NCI-H446 (cell line): ENCODE measurements around the gene TFEC.
"Not testable (repeated sequence)": the region's sequence is repeated elsewhere in the genome, so short reads cannot be mapped to it uniquely, and the experiment has no call there.

Source experiments
- DNase-seq, 2 experiments: peaks; one replicate each; lab custom pipeline; 2025; lab: John Stamatoyannopoulos, UW

Gene TFEC

DNA sequence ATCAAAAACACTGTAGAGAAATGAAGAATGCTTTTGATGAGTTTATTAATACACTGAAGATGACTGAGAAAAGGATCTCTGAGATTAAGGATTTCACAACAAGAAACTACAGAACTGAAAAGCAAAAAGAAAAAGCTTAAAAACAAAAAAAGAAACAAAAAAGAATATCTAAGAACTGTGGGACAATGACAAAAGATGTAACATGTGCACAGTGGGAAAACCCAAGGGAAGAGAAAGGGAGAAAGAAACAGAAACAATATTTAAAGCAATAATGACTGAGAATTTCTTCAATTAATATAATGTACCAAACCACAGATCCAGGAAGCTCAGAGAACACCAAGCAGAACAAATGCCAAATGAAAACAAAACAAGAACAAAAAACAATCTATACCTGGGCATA is 42.2 kb downstream of the TFEC start:
- DNase-seq = no peak

- no peak for DNase-seq
Observed at GRCh38 chr7:115987486-115987885, 43.1 kb downstream of the TFEC start.

DNA sequence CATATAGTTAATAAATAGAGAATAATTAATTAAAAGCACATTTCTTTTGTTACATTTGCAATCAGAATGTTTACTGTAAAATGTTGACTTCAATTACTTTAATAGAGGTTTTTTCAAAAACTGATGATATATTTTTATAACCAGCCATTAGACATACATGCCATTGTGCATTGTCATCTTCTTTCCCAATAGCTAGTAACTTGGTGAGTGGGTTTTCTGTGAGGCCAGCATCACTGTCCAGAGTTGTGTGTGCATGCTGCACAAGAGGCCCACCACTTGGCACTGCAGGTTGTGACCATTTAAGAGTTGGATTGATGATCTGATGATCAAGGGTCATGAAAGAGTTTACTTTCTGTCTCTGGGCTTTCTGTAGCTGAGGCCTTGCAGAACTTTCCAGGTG is 46.5 kb downstream of the TFEC start:
- DNase-seq = no peak

DNA sequence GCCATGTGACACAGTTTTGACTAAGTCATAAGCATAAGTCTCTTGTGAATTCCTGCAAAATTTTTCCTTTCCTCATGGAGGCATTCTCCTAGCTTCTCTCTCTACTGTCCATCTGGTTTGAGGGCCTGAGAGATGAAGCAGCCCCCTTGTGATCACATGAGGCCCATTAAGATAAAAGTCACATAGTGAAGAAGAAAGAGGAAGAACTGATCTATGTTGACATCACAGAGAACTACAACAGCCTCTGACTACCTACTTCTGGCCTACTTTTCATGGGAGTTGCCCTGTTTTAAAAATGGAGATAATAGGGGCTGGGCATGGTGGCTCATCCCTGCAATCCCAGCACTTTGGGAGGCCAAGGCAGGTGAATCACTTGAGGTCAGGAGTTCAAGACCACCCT is 50.4 kb downstream of the TFEC start:
- DNase-seq = no peak

DNA sequence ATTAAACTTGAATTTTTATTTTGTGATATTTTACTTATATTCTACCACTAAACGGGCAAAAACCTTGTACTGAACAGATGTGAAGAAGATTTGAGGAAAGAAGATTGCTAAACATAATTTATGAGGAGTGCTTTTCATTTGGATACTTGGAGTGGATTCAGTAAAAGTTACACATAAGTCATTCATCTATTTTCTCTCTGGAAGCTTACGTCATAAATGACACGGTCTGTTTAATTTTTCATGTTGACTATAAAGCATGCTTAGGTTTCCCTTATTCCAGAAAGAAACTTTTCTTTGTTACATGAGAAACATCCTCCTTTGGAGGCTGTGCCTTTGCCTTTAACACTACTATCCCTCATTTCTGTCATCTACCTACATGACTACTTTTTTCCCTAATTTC is 53.9 kb downstream of the TFEC start:
- no peak for DNase-seq

- no peak for DNase-seq
Observed at GRCh38 chr7:115975766-115976165, 54.8 kb downstream of the TFEC start.

DNA sequence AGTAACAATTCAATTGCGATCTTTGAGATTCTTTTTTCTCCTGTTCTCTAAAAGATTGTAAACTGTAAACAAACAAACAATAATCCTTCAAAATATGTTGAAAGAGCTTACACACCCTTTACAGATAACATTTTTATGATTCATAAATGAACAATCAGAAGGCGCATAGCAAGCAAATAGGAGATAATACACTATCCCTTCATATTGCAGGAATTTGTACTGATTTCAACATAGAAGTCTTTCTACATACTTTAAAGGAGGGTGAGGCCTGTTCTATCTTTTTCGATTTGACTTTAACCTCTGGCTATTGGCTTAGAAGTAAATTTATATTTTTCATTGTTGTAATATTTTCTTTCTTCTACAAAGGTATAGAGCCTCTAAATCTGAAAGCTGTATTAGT is 57.2 kb downstream of the TFEC start:
- DNase-seq = no peak

- no peak for DNase-seq
Observed at GRCh38 chr7:115971506-115971905, 59.1 kb downstream of the TFEC start.

DNA sequence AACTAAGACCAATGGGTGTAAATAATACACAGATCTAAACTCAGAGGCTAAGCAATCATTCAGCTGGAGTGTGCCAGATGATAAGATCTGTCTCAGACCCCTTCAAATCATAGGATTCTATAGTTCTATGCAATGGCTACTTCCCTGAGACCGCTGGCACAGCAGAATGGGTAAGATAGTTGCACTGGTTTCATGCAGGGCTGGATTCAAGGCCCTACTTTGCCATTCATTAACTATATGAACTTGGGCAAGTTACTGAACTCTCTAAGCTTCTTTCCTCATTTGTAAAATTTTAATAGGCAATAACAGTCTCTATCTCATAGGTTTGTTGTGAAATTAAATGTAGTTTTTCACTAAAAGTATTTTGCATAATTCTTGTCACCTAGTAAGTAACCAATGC is 62.0 kb downstream of the TFEC start:
- DNase-seq = no peak

GRCh38 chr7:115968171-115968570 is 62.4 kb downstream of the TFEC start:
- no peak for DNase-seq

DNA sequence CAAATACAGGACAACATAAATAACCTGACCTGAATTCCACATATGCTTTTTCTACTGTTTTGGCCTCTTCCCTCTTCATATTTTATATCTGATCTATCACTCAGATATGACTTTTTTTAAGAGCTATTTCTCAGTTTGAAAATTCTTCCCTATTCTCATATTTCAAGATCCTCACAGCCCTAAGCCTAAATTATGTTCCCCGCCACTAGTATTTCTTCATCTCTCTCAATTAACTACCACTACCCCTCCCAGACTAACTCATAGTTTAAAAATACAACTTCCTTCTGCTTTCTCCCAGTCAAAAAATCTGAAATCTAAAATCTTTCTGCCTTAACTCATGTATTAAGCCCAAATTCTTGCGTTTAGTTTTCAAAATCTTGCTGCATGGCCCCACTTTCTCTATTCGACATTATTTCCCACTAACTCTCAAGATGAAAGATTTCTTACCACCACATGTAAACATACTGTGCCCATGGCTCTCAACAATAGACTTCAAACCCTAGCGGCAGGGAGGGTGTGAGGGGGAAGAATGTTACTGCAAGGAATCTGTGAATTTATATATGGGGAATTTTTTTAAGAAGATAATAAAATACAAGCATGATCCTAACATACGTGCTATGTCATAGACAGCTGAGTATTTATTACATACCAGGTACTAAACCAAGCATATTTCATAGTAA is 64.6 kb downstream of the TFEC start:
- no peak for DNase-seq

- DNase-seq = no peak
Observed at GRCh38 chr7:115965236-115965635, 65.3 kb downstream of the TFEC start.

DNA sequence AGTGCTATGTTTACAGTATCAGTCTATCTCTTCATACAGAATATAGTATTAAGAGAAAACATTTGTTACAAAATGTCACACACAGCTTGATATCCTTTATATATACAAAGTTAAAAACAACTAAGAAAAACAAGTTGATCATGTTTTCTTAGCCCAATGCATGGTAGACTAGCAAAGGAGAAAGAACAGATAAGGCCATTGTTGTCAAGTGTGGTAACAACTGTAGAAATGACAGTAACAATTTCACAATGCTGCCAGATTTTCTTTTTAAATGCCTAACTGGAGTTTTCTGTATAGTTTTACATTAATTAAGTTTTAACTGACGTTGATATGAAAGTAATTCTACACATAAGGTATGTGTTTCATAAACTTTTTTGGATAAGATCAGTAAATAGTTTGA is 65.8 kb downstream of the TFEC start:
- no peak for DNase-seq

DNA sequence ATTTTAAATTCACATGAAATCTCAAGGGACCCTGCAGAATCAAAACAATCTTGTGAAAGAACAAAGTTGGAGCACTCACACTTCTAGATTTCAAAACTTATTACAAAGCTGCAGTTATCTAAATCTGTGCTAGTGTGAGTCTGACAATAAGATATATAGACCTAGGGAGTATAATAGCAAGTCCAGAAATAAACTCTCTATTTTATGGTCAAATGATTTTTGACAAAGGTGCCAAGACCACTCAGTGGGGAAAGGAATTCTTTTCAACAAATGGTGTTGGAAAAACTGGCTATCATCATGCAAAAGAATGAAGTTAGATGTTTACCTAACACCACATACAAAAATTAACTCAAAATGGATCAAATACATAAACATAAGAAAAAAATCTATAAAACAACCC is 68.2 kb downstream of the TFEC start:
- no peak for DNase-seq

DNA sequence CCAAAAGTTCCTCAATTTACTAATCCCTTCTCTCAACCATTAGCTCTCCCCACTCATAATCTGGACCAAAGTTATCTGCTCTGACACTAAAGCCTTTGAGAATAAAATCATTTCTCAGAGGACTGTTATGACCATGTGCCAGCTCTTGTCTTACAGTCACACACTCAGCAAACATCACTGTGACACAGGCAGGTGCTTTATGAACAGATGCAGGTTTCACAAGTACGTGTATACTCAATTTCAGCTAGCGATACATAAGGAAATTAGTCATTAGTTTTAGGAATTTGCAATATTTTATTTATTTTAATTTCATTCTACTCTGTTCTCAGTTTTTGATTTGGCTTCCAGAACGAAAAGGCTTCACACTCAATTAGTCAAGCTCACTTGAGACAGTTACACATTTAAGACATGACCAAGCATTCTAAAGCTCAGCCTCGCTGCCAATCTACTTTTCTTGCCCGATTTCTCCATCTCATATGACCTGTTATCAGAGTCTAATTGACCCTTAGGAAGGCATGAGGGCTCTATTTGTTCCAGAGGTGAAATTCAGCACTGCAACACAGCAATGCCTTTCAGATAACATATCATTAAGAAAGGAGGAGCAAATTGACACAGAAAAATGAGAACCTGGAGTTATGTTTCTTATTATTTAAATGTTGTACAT is 76.8 kb downstream of the TFEC start:
- DNase-seq = no peak

GRCh38 chr7:115952832-115953231 is 77.7 kb downstream of the TFEC start:
- no peak for DNase-seq

GRCh38 chr7:115951547-115951946 is 79.0 kb downstream of the TFEC start:
- no peak for DNase-seq

GRCh38 chr7:115941703-115942268 is 88.8 kb downstream of the TFEC start:
- no peak for DNase-seq

DNA sequence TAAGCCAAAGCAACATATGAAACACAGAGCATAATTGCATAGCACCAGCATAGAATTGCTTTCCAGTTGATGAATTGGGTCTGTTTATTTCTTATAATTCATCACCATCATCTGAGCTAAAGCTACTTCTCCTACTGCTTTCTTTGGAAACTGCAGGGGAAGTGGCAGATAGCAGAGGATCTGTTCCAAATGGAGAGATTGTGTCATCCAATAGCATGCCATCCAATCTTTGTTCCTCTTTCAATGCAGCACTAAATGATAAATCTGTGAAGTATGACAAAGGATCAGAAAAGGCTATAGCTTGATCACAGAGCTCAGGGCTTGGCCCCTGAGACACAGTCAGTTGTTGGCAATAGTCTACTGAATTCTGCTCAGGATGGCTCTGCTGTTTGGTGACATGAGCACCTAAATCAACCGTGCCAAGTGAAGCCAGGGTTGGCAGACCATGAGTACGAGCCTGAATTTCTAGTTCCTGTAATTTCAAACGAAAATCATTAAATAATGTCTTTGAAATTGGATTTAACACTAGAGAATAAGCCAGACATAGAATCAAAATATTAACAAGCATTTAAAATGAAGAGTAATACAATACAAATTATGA is 90.0 kb downstream of the TFEC start:
- no peak for DNase-seq

GRCh38 chr7:115937960-115938359 is 92.6 kb downstream of the TFEC start:
- no peak for DNase-seq

GRCh38 chr7:115933471-115933870 is 97.1 kb downstream of the TFEC start:
- peak in 1 of 2 experiments; percentile 1 for DNase-seq

DNA sequence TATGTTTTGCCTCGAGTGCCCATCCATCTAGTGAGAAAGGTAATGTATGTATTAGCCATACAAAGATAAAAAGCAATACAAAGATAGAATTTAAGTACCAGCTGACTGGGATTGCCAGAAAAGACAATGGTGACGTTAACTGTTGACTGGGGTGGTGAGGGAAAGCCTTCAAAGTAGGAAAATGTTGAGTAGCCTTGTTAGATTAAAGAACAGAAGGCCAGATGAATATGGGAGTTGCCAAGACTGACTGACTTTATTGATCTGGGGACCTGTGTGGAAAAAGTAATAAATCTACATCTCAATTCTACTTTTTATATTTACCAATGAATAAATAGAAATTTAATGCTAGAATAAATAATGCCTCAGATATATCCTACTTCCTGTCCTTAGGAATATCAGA is 97.7 kb downstream of the TFEC start:
- no peak for DNase-seq

GRCh38 chr7:115930184-115930583 is 100.4 kb downstream of the TFEC start:
- DNase-seq = not testable (repeated sequence)
